CD4-positive, alpha-beta T cell treated with Interleukin-17A for 4 hours (primary cell): ENCODE data around the gene MYO5A.
"Not testable (repeated sequence)": the region's sequence is repeated elsewhere in the genome, so short reads cannot be mapped to it uniquely, and the experiment has no call there.

Source experiments
- DNase-seq: peaks from one replicate; pipeline ENCODE4 v3.0.0-alpha.2; 2020; ENCODE audit warnings: mixed read lengths

The MYO5A gene

GRCh38 chr15:52503788-52504496, 24.7 kb downstream of the MYO5A start:
- DNase-seq: no peak

GRCh38 chr15:52502608-52503007, 26.1 kb downstream of the MYO5A start:
- DNase-seq: no peak

- DNase-seq: no peak
Measured at GRCh38 chr15:52499506-52499905, 29.2 kb downstream of the MYO5A start.

- no peak for DNase-seq
Measured at GRCh38 chr15:52498706-52499105, 30.0 kb downstream of the MYO5A start.

- peak; percentile 28 for DNase-seq
Measured at GRCh38 chr15:52496776-52497470, 31.8 kb downstream of the MYO5A start.

GRCh38 chr15:52496175-52496574, 32.5 kb downstream of the MYO5A start:
- DNase-seq: no peak

- no peak for DNase-seq
Measured at GRCh38 chr15:52495125-52495524, 33.6 kb downstream of the MYO5A start.

- no peak for DNase-seq
Measured at GRCh38 chr15:52493968-52494367, 34.7 kb downstream of the MYO5A start.

- no peak for DNase-seq
Measured at GRCh38 chr15:52492132-52492531, 36.5 kb downstream of the MYO5A start.

GRCh38 chr15:52491472-52491871, 37.2 kb downstream of the MYO5A start:
- no peak for DNase-seq

- DNase-seq: not testable (repeated sequence)
Measured at GRCh38 chr15:52489430-52489829, 39.2 kb downstream of the MYO5A start.

GRCh38 chr15:52488830-52489229, 39.9 kb downstream of the MYO5A start:
- no peak for DNase-seq

GRCh38 chr15:52486003-52486996, 42.4 kb downstream of the MYO5A start:
- no peak for DNase-seq

- DNase-seq: no peak
Measured at GRCh38 chr15:52485290-52485689, 43.4 kb downstream of the MYO5A start.

- DNase-seq: no peak
Measured at GRCh38 chr15:52483707-52484106, 45.0 kb downstream of the MYO5A start.

GRCh38 chr15:52481915-52482314, 46.8 kb downstream of the MYO5A start:
- DNase-seq: peak; percentile 65

GRCh38 chr15:52480990-52481389, 47.7 kb downstream of the MYO5A start:
- DNase-seq: no peak

GRCh38 chr15:52466716-52467115, 62.0 kb downstream of the MYO5A start:
- no peak for DNase-seq

- peak; percentile 16 for DNase-seq
Measured at GRCh38 chr15:52466134-52466701, 62.5 kb downstream of the MYO5A start.

GRCh38 chr15:52464478-52464877, 64.2 kb downstream of the MYO5A start:
- peak; percentile 5 for DNase-seq

GRCh38 chr15:52464040-52464439, 64.6 kb downstream of the MYO5A start:
- no peak for DNase-seq

GRCh38 chr15:52463638-52464037, 65.0 kb downstream of the MYO5A start:
- no peak for DNase-seq

GRCh38 chr15:52462806-52463360, 65.8 kb downstream of the MYO5A start:
- no peak for DNase-seq
